Measurements from ENCODE around the gene RPL10.

The RPL10 gene

DNA sequence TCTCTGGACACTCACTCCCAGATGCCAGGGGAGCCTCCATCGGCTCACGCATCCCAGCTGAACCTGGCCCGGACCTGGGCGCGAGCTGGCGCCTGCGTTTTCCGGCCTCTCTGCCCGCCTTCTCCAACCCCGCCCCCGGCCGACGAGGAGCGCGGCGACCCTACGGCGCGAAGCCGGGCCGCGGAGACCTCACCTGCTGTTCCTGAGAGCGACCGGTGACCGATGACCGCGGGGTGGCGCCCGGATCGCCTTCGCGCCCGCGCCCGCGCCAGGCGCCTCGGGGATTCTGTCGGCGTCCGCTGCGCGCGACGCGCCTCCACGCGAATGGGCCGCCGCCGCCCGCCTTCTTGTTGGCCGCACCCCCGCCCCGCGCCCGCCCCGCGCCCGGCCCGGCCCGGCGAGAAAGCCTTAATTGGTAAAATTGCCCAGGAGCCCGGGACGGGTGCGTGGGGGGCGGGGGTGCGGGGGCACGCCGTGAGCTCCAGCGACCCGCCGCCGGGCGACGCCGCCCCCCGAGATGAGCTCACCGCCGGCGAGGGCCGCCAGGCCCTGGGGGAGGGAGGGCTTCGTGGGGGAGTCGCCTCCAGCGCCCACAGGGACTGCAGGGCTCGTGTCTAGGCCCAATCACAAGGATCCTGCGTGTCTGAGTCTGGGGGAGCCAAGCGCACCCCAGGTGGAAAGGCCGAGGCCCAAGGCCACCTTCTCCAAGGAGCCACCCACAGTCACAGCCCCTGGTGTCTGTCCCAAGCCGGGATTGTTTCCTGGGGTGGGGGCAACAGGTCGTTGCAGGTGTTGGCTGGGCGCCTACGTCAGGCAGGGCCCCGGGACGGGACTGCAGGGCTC, 23.6 kb upstream of the RPL10 start, which contains the start of gene FLNA:
Gene FLNA (minus strand): TSS at position 322 of the 843 bp plus-strand sequence. CDS start 3,389 bp downstream, outside the sequence.
- TF ChIP-seq, protein P1, sequence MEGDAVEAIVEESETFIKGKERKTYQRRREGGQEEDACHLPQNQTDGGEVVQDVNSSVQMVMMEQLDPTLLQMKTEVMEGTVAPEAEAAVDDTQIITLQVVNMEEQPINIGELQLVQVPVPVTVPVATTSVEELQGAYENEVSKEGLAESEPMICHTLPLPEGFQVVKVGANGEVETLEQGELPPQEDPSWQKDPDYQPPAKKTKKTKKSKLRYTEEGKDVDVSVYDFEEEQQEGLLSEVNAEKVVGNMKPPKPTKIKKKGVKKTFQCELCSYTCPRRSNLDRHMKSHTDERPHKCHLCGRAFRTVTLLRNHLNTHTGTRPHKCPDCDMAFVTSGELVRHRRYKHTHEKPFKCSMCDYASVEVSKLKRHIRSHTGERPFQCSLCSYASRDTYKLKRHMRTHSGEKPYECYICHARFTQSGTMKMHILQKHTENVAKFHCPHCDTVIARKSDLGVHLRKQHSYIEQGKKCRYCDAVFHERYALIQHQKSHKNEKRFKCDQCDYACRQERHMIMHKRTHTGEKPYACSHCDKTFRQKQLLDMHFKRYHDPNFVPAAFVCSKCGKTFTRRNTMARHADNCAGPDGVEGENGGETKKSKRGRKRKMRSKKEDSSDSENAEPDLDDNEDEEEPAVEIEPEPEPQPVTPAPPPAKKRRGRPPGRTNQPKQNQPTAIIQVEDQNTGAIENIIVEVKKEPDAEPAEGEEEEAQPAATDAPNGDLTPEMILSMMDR (IDR thresholded peaks at IDR 0.05; ENCODE audit: borderline replicate concordance, control extremely low read depth, extremely low read depth, insufficient read depth, missing control alignments), result peak; percentile 44
- DNase-seq (ENCODE audit: low spot score), result no peak
- in situ Hi-C loops (cut with MboI; ENCODE audit: low sequenced_read_pairs, unreplicated experiment), result no loop called here

DNA sequence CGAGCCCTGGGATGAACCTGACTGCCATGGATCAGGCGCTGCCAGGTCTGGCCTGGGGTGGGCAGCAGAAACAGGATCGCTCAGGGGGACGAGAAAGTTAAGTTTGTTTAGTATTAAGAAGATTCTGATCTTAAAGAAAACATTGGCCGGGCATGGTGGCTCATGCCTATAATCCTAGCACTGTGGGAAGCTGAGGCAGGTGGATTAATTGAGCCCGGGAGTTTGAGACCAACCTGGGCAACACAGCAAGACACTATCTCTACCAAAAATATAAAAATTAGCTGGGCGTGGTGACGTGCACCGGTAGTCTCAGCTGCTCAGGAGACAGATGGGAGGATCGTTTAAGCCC, 23.0 kb upstream of the RPL10 start:
- no peak for DNase-seq (ENCODE audit: low spot score)
- in situ Hi-C loops (cut with MboI; ENCODE audit: low sequenced_read_pairs, unreplicated experiment), result no loop called here
- TF ChIP-seq, protein P1 (IDR thresholded peaks at IDR 0.05; ENCODE audit: borderline replicate concordance, control extremely low read depth, extremely low read depth, insufficient read depth, missing control alignments), result no peak

DNA sequence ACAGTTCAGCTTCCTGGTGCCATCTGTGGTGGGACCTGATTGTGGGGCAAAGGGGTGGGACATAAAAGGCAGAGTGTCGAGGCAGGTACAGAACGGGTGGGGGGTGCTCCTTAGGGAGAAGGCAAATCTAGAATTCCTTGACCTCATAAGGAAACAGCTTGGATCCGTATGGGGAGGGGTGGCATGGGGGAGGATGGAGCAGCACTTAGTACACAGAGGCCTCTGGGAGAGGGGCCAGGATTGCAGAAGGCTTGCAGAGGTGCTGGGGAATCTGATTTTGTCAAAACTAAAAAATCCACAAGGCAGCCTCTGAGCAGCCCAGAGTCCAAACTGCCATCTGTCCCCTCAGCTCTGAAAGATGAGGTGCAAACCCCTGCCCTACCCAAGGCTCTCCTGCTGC, 21.4 kb upstream of the RPL10 start:
- in situ Hi-C loops (cut with MboI; ENCODE audit: low sequenced_read_pairs, unreplicated experiment), result no loop called here
- no peak for DNase-seq (ENCODE audit: low spot score)
- TF ChIP-seq, protein P1 (IDR thresholded peaks at IDR 0.05; ENCODE audit: borderline replicate concordance, control extremely low read depth, extremely low read depth, insufficient read depth, missing control alignments), result no peak

DNA sequence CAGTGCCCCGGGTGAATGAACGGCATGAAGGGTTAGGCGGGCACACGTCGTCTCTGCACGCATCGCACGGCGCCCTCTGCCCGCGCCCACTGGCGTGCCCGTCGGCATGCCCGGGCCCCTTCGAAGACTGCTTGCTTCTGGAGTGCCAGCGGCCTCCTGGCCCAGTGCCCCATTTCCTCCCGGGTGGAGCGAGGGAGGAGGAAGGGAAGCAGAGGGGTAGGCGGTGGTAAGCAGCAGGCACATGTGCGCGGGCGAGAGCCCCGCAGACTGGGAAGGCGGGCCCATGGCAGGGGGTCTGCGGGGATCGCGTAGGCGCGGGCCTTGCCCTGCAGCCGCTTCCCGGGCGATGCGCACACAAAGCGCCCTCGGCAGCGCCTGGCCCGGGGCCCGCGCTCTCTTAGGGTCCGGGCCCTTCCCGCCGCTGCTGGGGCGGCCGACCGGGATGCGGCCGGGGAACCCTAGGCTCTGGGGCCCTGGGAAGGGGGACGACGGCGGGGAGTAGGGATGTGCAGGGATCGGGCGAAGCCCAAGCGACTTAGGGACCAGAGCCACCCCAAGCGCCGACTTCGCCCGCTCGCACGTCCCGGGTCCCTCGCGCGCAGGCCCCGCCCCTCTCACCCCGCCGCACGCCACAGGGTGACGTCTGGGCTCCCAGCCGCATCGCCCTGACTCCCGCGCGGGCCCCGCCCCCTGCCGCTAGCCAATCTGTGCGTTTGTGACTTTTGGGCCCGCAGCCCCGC, 19.9 kb upstream of the RPL10 start:
- in situ Hi-C loops (cut with MboI; ENCODE audit: low sequenced_read_pairs, unreplicated experiment), result no loop called here
- no peak for DNase-seq (ENCODE audit: low spot score)
- TF ChIP-seq, protein P1 (IDR thresholded peaks at IDR 0.05; ENCODE audit: borderline replicate concordance, control extremely low read depth, extremely low read depth, insufficient read depth, missing control alignments), result no peak

DNA sequence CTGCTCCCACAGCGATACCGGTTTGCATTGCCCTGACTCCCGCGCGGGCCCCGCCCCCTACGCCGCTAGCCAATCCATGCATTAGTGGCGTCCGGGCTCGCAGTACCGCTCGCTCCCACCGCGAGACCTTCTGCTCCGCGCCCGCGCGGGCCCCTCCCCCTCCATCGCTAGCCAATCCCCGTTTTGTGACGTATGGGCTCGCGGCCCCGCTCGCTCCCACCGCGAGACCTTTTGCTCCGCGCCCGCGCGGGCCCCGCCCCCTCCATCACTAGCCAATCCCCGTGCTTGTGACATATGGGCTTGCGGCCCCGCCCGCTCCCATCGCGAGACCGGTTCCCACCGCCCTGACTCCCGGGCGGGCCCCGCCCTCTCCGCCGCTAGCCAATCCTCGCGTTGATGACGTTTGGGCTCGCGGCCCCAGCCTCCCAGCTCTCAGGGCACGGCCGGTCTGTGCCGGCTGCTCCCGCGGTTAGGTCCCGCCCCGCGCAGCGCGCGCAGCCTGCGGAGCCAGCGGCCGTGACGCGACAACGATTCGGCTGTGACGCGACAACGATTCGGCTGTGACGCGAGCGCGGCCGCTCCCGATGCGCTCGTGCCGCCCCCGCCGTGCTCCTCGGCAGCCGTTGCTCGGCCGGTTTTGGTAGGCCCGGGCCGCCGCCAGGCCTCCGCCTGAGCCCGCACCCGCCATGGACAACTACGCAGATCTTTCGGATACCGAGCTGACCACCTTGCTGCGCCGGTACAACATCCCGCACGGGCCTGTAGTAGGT, 19.2 kb upstream of the RPL10 start, which contains the start of gene EMD:
Gene EMD (plus strand): TSS at position 497 of the 770 bp plus-strand sequence. CDS start 190 bp downstream, at position 687.
- TF ChIP-seq, protein P1 (IDR thresholded peaks at IDR 0.05; ENCODE audit: borderline replicate concordance, control extremely low read depth, extremely low read depth, insufficient read depth, missing control alignments), result no peak
- peak; percentile 90 for DNase-seq (ENCODE audit: low spot score)
- in situ Hi-C loops (cut with MboI; ENCODE audit: low sequenced_read_pairs, unreplicated experiment), result no loop called here

DNA sequence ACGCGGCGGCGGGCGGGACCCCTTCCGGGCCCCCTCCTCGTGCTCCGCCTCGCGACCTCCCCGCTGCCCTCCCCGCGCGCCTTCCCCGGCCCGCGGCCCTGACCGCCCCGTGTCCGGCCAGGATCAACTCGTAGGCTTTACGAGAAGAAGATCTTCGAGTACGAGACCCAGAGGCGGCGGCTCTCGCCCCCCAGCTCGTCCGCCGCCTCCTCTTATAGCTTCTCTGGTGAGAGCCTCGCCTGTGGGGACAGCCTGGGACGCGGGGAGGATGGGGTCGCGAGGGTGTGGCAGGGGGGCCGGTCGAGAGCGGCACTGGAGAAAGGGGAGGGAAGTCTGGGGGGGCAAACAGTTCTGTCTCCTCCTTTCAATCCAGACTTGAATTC, 18.6 kb upstream of the RPL10 start:
- no peak for DNase-seq (ENCODE audit: low spot score)
- TF ChIP-seq, protein P1 (IDR thresholded peaks at IDR 0.05; ENCODE audit: borderline replicate concordance, control extremely low read depth, extremely low read depth, insufficient read depth, missing control alignments), result no peak
- in situ Hi-C loops (cut with MboI; ENCODE audit: low sequenced_read_pairs, unreplicated experiment), result no loop called here

Measured in GM13976 (cell line).